HG03354 (cell line): Measurements from ENCODE around the gene C1QBP.

Experiments used
- ATAC-seq: cut with Tn5 transposase; IDR thresholded peaks from one replicate; pipeline ENCODE4 v1.9.1; 2021; ENCODE audit warnings: mild to moderate bottlenecking; ENCODE audit not compliant: unreplicated experiment, poor library complexity, severe bottlenecking

C1QBP gene

DNA sequence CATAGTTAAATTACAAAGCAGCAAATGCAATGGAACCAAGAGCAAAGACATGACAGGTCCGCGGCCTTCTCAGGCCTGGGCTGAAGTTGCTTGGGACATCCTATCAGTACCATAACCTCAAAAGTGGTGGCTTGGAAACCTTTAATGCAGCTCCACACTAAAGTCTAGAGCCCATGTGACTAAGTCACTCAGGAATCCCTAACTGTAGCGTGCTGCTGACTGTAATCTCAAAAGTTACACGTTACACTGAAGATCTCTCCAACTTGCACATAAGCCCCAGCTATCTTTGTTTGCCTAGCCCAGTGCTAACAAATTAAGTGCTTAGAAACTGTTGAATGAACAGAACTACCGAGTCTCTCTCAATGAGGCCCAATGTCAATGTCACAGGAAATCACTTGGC is 47.3 kb downstream of the C1QBP start:
- no peak for ATAC-seq
